Skeletal muscle tissue (tissue), 4 donors: ENCODE measurements around the gene HDHD3. TPM values are rescaled to one million over a fixed set of nuclear protein-coding genes. Genes with fewer than 3 reads are reported as not detected.
"Not testable (repeated sequence)": the region's sequence is repeated elsewhere in the genome, so short reads cannot be mapped to it uniquely, and the experiment has no call there.

Experiments used
- H3K27ac ChIP-seq: one replicate; pipeline ENCODE4 v1.7.0; 2013; ENCODE audit warnings: mild to moderate bottlenecking, low read depth, low read length, inconsistent platforms
- H3K27me3 ChIP-seq, 3 donors: one replicate each; pipeline ENCODE4 v1.7.0; 2013; ENCODE audit warnings: low read length in 3 of 3; ENCODE audit not compliant: control insufficient read depth in 3 of 3, insufficient read depth in 3 of 3
- H3K36me3 ChIP-seq, 3 donors: one replicate each; pipeline ENCODE4 v1.7.0; 2013; ENCODE audit warnings: low read length in 3 of 3; ENCODE audit not compliant: control insufficient read depth in 3 of 3, insufficient read depth in 3 of 3
- H3K4me1 ChIP-seq, 3 donors: one replicate each; pipeline ENCODE4 v1.7.0; 2013; ENCODE audit warnings: low read length in 3 of 3, mild to moderate bottlenecking in 3 of 3; ENCODE audit not compliant: control insufficient read depth in 3 of 3, insufficient read depth in 3 of 3
- H3K4me3 ChIP-seq, 3 donors: one replicate each; pipeline ENCODE4 v1.7.0; 2013; ENCODE audit warnings: low read length in 3 of 3
- H3K9ac ChIP-seq, 3 donors: one replicate each; pipeline ENCODE4 v1.7.0; 2013; ENCODE audit warnings: low read length in 3 of 3, mild to moderate bottlenecking in 3 of 3, moderate library complexity in 2 of 3, low read depth in 1 of 3
- H3K9me3 ChIP-seq, 3 donors: one replicate each; pipeline ENCODE4 v1.7.0; 2013; ENCODE audit warnings: low read length in 3 of 3; ENCODE audit not compliant: control insufficient read depth in 3 of 3
- total RNA-seq: library from RNA; depleted of rRNA; stranded (reverse); fragments of >200 nt; gene quantifications from one replicate; pipeline ENCODE4 v1.2.3, GENCODE V29; 2014
- donor health status: Osteomylitis.

HDHD3 gene
- total RNA-seq, 1 donor from 2014 or later, result 3.7 TPM

GRCh38 chr9:113379094-113379828 is 2.5 kb upstream of the HDHD3 start:
- not testable (repeated sequence) for H3K36me3 ChIP-seq, H3K9me3 ChIP-seq, H3K4me3 ChIP-seq, H3K27ac ChIP-seq, H3K9ac ChIP-seq, H3K27me3 ChIP-seq
- H3K4me1 ChIP-seq, result peaks cover 5 to 12% (median 7%) of the 10 kb centered on the region in 3 donors

- Histone ChIP-seq H3K9ac (peak overlapping the region in 1 of 3 donors; percentile 28), H3K27ac (no peak overlapping the region), H3K9me3 (no peaks in the 10 kb centered on the region), H3K4me1 (peaks cover 5 to 12% (median 7%) of the 10 kb centered on the region in 3 donors), H3K4me3 (no peak overlapping the region), H3K27me3 (no peaks in the 10 kb centered on the region), H3K36me3 (peaks cover 0 to 26% (median 12%) of the 10 kb centered on the region in 3 donors)
These were observed 1.4 kb downstream of the HDHD3 start for GRCh38 chr9:113375057-113376023.

- peaks cover 0 to 26% (median 12%) of the 10 kb centered on the region in 3 donors for H3K36me3 ChIP-seq
- H3K4me1 ChIP-seq, result peaks cover 5 to 20% (median 14%) of the 10 kb centered on the region in 3 donors
- no peak overlapping the region for H3K9ac ChIP-seq
- H3K27ac ChIP-seq, result no peak overlapping the region
- no peaks in the 10 kb centered on the region for H3K9me3 ChIP-seq
- no peak overlapping the region for H3K4me3 ChIP-seq
- H3K27me3 ChIP-seq, result no peaks in the 10 kb centered on the region
These were observed 3.0 kb downstream of the HDHD3 start for GRCh38 chr9:113373676-113374392.

- Histone ChIP-seq H3K4me1 (peaks cover 5 to 20% (median 14%) of the 10 kb centered on the region in 3 donors), H3K9me3 (no peaks in the 10 kb centered on the region), H3K27ac (no peak overlapping the region)
These were observed 3.5 kb downstream of the HDHD3 start for GRCh38 chr9:113373256-113373655.

GRCh38 chr9:113372059-113372458 is 4.7 kb downstream of the HDHD3 start:
- Histone ChIP-seq H3K9me3 (no peaks in the 10 kb centered on the region), H3K27ac (no peak overlapping the region), H3K36me3 (peaks cover 0 to 26% (median 12%) of the 10 kb centered on the region in 3 donors), H3K4me1 (peaks cover 3 to 18% (median 11%) of the 10 kb centered on the region in 3 donors), H3K27me3 (no peaks in the 10 kb centered on the region), H3K4me3 (no peak overlapping the region), H3K9ac (no peak overlapping the region)

More at GRCh38 chr9:113373256-113373655, 3.5 kb downstream of the HDHD3 start:
- Histone ChIP-seq H3K27me3 (no peaks in the 10 kb centered on the region), H3K9ac (no peak overlapping the region), H3K36me3 (peaks cover 0 to 26% (median 12%) of the 10 kb centered on the region in 3 donors), H3K4me3 (no peak overlapping the region)

GRCh38 chr9:113370806-113371325 is 5.9 kb downstream of the HDHD3 start:
- Histone ChIP-seq H3K4me1 (peaks cover 3 to 15% (median 11%) of the 10 kb centered on the region in 3 donors), H3K27ac (no peak overlapping the region), H3K36me3 (peaks cover 0 to 26% (median 12%) of the 10 kb centered on the region in 3 donors), H3K27me3 (no peaks in the 10 kb centered on the region), H3K4me3 (no peak overlapping the region), H3K9ac (no peak overlapping the region), H3K9me3 (no peaks in the 10 kb centered on the region)

- Histone ChIP-seq H3K9me3 (no peaks in the 10 kb centered on the region), H3K27ac (no peak overlapping the region)
These were observed 7.0 kb downstream of the HDHD3 start for GRCh38 chr9:113369855-113370140.

GRCh38 chr9:113368982-113369854 is 7.6 kb downstream of the HDHD3 start:
- Histone ChIP-seq H3K9me3 (no peaks in the 10 kb centered on the region), H3K36me3 (peaks cover 0 to 17% (median 9%) of the 10 kb centered on the region in 3 donors), H3K4me1 (peaks cover 0 to 8% (median 7%) of the 10 kb centered on the region in 3 donors), H3K27ac (no peak overlapping the region), H3K27me3 (no peaks in the 10 kb centered on the region), H3K9ac (no peak overlapping the region), H3K4me3 (peak overlapping the region in 1 of 3 donors; percentile 23)

More at GRCh38 chr9:113369855-113370140, 7.0 kb downstream of the HDHD3 start:
- no peaks in the 10 kb centered on the region for H3K27me3 ChIP-seq
- peaks cover 0 to 20% (median 12%) of the 10 kb centered on the region in 3 donors for H3K36me3 ChIP-seq
- H3K4me3 ChIP-seq, result peak overlapping the region in 1 of 3 donors; percentile 23
- H3K9ac ChIP-seq, result no peak overlapping the region
- H3K4me1 ChIP-seq, result peaks cover 0 to 8% (median 7%) of the 10 kb centered on the region in 3 donors
